K562 (cell line): ENCODE measurements around the gene USP31. TPM values are rescaled to one million over a fixed set of nuclear protein-coding genes. Genes with fewer than 3 reads are reported as not detected.
A peak's percentile ranks its signal among the peaks of the same experiment; 100 is the strongest.

ENCODE experiments used
- CXXC5 ChIP-seq: fragments of 250-450 bp; sonication (Bioruptor Pico); IDR thresholded peaks from 2 replicates; pipeline ENCODE4 v1.8.0; 2022; ENCODE audit warnings: inconsistent platforms, mild to moderate bottlenecking, moderate library complexity
- DNMT1 ChIP-seq: fragments of 450-650 bp; IDR thresholded peaks from 2 replicates; pipeline ENCODE4 v1.6.1; 2016; ENCODE audit warnings: antibody characterized with exemption, mild to moderate bottlenecking
- ETS2 ChIP-seq: IDR thresholded peaks from 2 replicates; pipeline ENCODE4 v1.6.1; 2016; ENCODE audit warnings: borderline replicate concordance, missing genetic modification characterization, mild to moderate bottlenecking, moderate library complexity, missing compliant biosample characterization; ENCODE audit not compliant: poor library complexity, severe bottlenecking
- ETV6 ChIP-seq, 3 experiments: fragments of 150-350 bp in 1 of 3; sonication (generic) in 1 of 3; formaldehyde crosslinking in 1 of 3; IDR thresholded peaks; 2 replicates each; pipeline versions ENCODE4 v1.6.1 to v1.8.0; 2014 to 2022; ENCODE audit warnings: borderline replicate concordance in 2 of 3, low read depth in 2 of 3, antibody characterized with exemption in 1 of 3, low read length in 1 of 3, mild to moderate bottlenecking in 1 of 3, missing genetic modification reagents in 1 of 3
- FIP1L1 ChIP-seq: fragments of 200-400 bp; formaldehyde crosslinking; IDR thresholded peaks from 2 replicates; pipeline ENCODE4 v1.6.1; 2018; ENCODE audit warnings: mild to moderate bottlenecking, low read depth, low read length; ENCODE audit not compliant: poor library complexity, severe bottlenecking
- GMEB1 ChIP-seq: fragments of 250-450 bp; sonication (Bioruptor Pico); IDR thresholded peaks from 2 replicates; pipeline ENCODE4 v1.4.0; 2020; ENCODE audit warnings: mild to moderate bottlenecking
- GTF2E2 ChIP-seq: fragments of 200-800 bp; sonication (Bioruptor generic); IDR thresholded peaks from 2 replicates; pipeline ENCODE4 v1.6.1; 2016; ENCODE audit warnings: missing genetic modification characterization, missing compliant biosample characterization
- HBP1 ChIP-seq: fragments of 450-650 bp; formaldehyde crosslinking; IDR thresholded peaks from 2 replicates; pipeline ENCODE4 v1.4.0; 2022; ENCODE audit warnings: missing genetic modification characterization
- KLF16 ChIP-seq: IDR thresholded peaks from 2 replicates; pipeline ENCODE4 v1.6.1; 2016; ENCODE audit warnings: antibody characterized with exemption
- LARP7 ChIP-seq: fragments of 450-650 bp; IDR thresholded peaks from 2 replicates; pipeline ENCODE4 v1.6.1; 2016
- MEF2A ChIP-seq: IDR thresholded peaks from 2 replicates; pipeline ENCODE4 v1.6.1; 2011; ENCODE audit warnings: low read depth, mild to moderate bottlenecking, low read length, moderate library complexity; ENCODE audit not compliant: control insufficient read depth
- MTA3 ChIP-seq: fragments of 450-650 bp; formaldehyde crosslinking; IDR thresholded peaks from 2 replicates; pipeline ENCODE4 v1.6.1; 2017; ENCODE audit warnings: mild to moderate bottlenecking, borderline replicate concordance
- POLR3G ChIP-seq: IDR thresholded peaks from 2 replicates; pipeline ENCODE4 v1.6.1; 2011; ENCODE audit not compliant: insufficient read length, insufficient replicate concordance; ENCODE audit errors: extremely low read depth
- PURB ChIP-seq: sonication (generic); formaldehyde crosslinking; IDR thresholded peaks from 2 replicates; pipeline ENCODE4 v1.9.0; 2021; ENCODE audit warnings: low read depth, mild to moderate bottlenecking, missing genetic modification reagents
- SMAD1 ChIP-seq: fragments of 150-350 bp; IDR thresholded peaks from 2 replicates; pipeline ENCODE4 v1.6.1; 2014; ENCODE audit warnings: low read length, low read depth; ENCODE audit not compliant: partially characterized antibody
- TAL1 ChIP-seq: fragments of 450-650 bp; IDR thresholded peaks from 2 replicates; pipeline ENCODE4 v1.6.1; 2016; ENCODE audit warnings: mild to moderate bottlenecking
- ZBTB1 ChIP-seq: sonication (generic); formaldehyde crosslinking; IDR thresholded peaks from 2 replicates; pipeline ENCODE4 v1.8.1; 2023; ENCODE audit warnings: missing genetic modification reagents, low read depth, mild to moderate bottlenecking, borderline replicate concordance
- ZNF384 ChIP-seq: IDR thresholded peaks from 2 replicates; pipeline ENCODE4 v1.6.1; 2012; ENCODE audit warnings: low read depth, low read length, improper control_type of control experiment
- ZNF57 ChIP-seq: fragments of 450-650 bp; formaldehyde crosslinking; IDR thresholded peaks from 2 replicates; pipeline ENCODE4 v1.4.0; 2020; ENCODE audit warnings: mild to moderate bottlenecking, moderate library complexity
- ZNF584 ChIP-seq: fragments of 200-800 bp; sonication (Bioruptor generic); IDR thresholded peaks from 2 replicates; pipeline ENCODE4 v1.6.1; 2016; ENCODE audit warnings: low read depth, mild to moderate bottlenecking, missing genetic modification characterization, missing compliant biosample characterization
- polyA plus RNA-seq, 8 experiments: library from polyadenylated mRNA; depleted of rRNA in 4 of 8; stranded (reverse) in 5 of 8; unstranded in 3 of 8; fragments of >200 nt; fragmentation: Nextera tagmentation in 2 of 8; fragmentation: Illumina TruSeq in 1 of 8; extraction: Ambion mirVana in 2 of 8; extraction: Trizol in 1 of 8; gene quantifications; 2 replicates each; pipeline versions ENCODE4 v1.2.1 to v1.2.3, GENCODE V29; 2011 to 2014; ENCODE audit warnings: inconsistent platforms in 1 of 8, missing spikeins in 1 of 8
- total RNA-seq, 7 experiments: library from RNA; depleted of rRNA in 6 of 7; stranded (reverse); fragments of >200 nt in 6 of 7; fragmentation: Illumina TruSeq in 2 of 7; extraction: Trizol in 2 of 7; gene quantifications; 2 replicates each; pipeline versions ENCODE4 v1.2.1 to v1.2.3, GENCODE V29; 2011 to 2021; ENCODE audit warnings: low replicate concordance in 1 of 7
- TF ChIP-seq, protein P1 (sequence below): sonication (generic); formaldehyde crosslinking; IDR thresholded peaks from 2 replicates; pipeline ENCODE4 v1.9.0; 2022; ENCODE audit warnings: mild to moderate bottlenecking, missing genetic modification reagents
- TF ChIP-seq, protein P2 (sequence below): fragments of 250-450 bp; sonication (Bioruptor Pico); IDR thresholded peaks from 2 replicates; pipeline ENCODE4 v1.6.1; 2021; ENCODE audit warnings: mild to moderate bottlenecking
- TF ChIP-seq, protein P3 (sequence below): fragments of 250-450 bp; sonication (Bioruptor Pico); IDR thresholded peaks from 2 replicates; pipeline ENCODE4 v1.4.0; 2020

The USP31 gene
- total and polyA plus RNA-seq, 9 of the 15 experiments (the other 6 are each of a cell fraction or from before 2014, with no cell fraction given), result 0.56 to 4.9 (median 2.9) TPM

DNA sequence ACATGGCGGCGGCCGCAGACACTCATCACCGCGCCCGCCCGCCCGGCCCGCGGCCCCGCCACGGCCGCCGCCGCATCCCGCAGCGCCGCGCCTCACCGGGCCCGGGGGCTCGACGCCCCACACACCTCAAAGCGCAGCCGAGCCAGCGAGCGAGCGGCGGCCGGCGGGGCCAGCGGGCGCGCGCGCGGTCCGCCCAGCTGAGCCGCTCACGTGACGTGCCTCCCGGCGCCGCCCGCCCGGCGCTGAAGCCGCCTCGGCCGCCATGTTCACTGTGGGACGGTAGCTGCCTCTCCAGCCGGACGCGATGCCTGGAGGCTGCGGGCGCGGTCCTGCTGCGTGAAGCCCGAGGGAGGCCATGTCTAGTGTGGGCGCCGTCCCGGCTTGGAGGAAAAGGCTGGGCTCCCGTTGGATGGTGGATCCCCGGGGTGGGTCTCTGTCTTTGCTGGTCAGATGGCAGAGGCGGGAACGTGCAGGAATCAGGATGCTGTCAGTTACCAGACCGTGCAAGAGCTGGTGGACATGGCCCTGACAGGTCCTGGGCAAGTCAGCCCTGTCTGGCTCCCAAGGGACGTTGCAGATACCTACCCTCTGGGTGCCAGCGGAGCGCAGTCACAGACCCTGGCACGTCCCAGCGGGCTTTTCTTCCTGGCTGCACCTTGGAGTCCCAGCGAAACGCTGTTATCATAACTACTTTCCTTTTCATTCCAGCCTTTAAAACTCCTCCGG, at the start of gene USP31 (continued):
- no peak for TF ChIP-seq ZBTB1
- TF ChIP-seq ZNF57 (CRISPR knock-in tag), result no peak
- TF ChIP-seq TAL1, result no peak
- TF ChIP-seq ZNF584 (CRISPR knock-in tag), result peak; percentile 97
- no peak for TF ChIP-seq PURB
- no peak for TF ChIP-seq ETV6 (IDR thresholded peaks at IDR 0.05; ENCODE audit: borderline replicate concordance in 1 of 2, low read depth in 2 of 2, low read length in 1 of 2)
- no peak for TF ChIP-seq ETV6 (CRISPR knock-in tag; IDR thresholded peaks at IDR 0.05; ENCODE audit: borderline replicate concordance)
- TF ChIP-seq, protein P1, sequence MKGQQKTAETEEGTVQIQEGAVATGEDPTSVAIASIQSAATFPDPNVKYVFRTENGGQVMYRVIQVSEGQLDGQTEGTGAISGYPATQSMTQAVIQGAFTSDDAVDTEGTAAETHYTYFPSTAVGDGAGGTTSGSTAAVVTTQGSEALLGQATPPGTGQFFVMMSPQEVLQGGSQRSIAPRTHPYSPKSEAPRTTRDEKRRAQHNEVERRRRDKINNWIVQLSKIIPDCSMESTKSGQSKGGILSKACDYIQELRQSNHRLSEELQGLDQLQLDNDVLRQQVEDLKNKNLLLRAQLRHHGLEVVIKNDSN (CRISPR knock-in tag), result peak; percentile 91
- peak; percentile 100 for TF ChIP-seq CXXC5 (CRISPR knock-in tag)
- no peak for TF ChIP-seq DNMT1
- TF ChIP-seq MEF2A, result no peak
- no peak for TF ChIP-seq KLF16
- TF ChIP-seq ZNF384, result no peak
- TF ChIP-seq, protein P2, sequence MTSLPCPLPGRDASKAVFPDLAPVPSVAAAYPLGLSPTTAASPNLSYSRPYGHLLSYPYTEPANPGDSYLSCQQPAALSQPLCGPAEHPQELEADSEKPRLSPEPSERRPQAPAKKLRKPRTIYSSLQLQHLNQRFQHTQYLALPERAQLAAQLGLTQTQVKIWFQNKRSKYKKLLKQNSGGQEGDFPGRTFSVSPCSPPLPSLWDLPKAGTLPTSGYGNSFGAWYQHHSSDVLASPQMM, result no peak
- no peak for TF ChIP-seq LARP7
- TF ChIP-seq GTF2E2 (tag), result no peak
- TF ChIP-seq FIP1L1, result peak; percentile 19
- TF ChIP-seq, protein P3, sequence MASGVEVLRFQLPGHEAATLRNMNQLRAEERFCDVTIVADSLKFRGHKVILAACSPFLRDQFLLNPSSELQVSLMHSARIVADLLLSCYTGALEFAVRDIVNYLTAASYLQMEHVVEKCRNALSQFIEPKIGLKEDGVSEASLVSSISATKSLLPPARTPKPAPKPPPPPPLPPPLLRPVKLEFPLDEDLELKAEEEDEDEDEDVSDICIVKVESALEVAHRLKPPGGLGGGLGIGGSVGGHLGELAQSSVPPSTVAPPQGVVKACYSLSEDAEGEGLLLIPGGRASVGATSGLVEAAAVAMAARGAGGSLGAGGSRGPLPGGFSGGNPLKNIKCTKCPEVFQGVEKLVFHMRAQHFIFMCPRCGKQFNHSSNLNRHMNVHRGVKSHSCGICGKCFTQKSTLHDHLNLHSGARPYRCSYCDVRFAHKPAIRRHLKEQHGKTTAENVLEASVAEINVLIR (CRISPR knock-in tag), result peak; percentile 70
- TF ChIP-seq ETS2 (tag), result no peak
- TF ChIP-seq MTA3, result peak; percentile 51; the same call in 1 of the 2 replicates
- peak; percentile 95 for TF ChIP-seq GMEB1 (CRISPR knock-in tag)
- no peak for TF ChIP-seq POLR3G
- no peak for TF ChIP-seq SMAD1
- no peak for TF ChIP-seq HBP1
